ENCODE data around the gene CDK2AP2.

CDK2AP2 gene

DNA sequence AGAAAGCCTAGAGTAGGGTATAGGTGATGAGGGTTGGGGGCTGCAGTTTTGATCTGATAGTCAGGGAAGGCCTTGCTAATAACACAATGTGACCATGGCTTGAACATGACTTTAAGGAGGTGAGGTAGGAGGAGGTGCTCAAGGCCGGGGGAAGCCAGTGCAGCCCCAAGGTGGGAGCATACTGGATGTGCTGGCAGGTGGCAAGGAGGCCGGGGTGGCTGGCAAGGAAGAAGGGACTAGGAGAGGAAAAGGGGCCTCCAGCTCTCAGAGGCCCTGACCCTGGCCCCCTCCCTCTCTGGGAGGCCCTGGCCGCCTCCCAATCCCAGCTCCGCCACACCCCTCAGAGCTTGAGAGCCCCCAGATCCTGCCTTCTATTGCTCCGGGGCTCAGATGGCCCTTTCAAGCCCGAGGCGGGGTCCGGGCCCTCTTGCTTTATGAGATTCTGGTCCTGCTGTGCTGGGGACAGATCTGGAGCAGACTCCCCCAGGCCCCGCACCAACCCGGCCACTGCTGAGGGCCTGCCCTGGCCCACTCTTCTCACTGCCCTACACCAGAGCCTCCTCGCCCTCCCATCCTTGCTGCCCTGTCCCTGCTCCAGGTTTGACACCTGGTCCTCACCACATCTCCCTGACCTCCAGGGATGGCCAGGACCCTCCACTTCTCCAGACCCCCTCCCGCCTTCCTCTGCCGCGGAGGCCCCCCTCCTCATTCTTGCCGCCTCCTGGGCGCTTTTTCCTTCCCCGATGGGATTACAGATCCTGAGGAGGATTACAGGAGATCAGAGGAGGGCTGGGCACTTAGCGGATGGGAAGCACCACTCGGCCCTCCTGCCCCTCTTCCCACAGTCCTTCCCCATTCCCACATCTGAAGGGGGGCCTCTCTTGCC is 4.6 kb downstream of the CDK2AP2 start:
- DNase-seq (ENCODE audit: low read depth): no peak

DNA sequence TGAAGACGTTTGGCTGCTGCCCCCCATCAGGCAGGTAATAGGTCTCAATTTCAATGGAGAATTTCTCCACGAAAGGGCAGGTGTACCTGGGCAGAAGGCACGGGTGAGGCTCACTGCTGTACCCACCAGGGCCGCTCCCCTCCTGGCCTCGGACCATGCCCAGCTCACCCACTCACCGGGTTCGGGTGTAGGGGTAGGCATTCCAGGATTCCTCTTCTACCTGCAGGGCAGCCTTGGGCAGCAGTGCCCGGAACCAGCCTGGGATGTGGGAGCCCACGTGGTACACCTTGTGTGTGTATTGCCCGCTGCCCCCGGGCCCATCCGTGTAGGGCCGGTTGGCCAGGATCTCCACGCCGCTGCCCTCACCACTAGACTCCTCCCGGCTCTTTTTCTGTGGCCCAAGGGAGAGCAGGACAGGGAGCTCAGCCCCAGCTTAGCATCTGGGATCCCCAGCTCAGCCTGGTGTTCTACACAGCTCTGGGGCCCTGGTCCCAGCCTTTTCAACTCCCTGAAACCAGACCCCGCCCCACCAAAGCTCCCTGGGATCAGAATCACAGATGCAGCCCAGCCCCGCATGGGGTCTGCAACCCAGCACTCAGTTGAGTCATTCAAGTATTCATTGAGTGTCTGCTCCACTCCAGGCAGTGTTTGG is 5.5 kb downstream of the CDK2AP2 start:
- DNase-seq (ENCODE audit: low read depth): no peak

DNA sequence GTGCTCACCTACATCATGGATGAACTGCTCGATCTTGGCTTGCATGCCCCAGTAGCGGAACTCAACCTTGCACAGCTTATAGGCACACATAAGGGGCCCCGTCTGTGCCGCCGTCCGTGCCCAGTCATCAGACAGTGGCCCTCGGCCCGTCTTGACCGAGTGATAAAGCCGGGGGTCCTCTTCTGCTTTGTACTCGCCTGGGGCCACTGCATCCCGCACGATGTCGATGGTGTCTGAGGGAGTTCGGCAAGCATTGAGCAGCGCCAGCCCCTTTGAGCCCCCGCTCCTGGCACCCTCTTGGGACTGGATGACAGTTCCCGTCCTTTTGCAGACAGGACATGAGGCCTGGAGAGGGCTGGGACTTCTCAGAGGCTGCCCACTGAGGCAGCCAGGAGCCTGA is 6.1 kb downstream of the CDK2AP2 start:
- DNase-seq (ENCODE audit: low read depth): no peak

DNA sequence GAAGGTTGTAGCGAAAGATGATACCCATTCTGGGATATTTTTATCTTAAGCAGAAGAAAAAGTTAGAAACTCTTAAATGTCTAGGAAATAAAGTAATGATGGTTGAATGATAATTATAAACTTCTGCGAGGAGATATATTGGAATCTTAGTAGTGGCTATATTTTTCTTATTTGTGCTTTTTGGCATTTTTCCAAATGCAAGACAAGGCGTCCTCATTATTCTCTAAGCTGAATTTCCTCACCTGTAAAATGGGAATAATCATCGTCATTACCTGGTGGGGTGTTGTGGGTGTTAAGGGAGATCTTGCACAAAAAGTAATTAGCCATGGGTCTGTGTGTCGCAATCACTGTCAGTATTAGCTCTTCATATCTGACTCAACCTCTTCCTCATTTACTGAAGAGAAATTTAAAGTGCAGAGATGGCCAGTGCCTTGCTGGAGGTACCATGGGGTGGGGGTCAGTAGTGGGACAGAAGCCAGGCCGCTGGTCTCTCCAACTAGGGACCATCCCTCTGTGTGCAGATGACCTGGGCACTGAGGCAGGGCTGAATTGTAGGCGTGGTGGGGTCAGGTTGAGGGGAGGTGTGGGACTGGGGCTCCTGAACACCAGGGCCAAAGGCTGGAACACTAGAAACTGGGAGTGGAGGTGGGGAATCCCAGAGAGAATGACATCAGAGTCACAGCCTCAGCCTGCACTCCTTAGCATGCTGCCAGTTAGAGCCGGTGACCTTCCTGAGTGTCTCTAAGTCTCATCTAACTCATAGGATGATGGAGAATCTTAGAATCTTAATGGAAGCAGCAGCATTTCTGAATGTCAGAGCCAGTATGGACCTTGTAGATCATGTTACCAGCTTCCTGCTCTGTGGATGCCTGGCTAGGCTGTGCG is 6.9 kb downstream of the CDK2AP2 start:
- DNase-seq (ENCODE audit: low read depth): no peak

DNA sequence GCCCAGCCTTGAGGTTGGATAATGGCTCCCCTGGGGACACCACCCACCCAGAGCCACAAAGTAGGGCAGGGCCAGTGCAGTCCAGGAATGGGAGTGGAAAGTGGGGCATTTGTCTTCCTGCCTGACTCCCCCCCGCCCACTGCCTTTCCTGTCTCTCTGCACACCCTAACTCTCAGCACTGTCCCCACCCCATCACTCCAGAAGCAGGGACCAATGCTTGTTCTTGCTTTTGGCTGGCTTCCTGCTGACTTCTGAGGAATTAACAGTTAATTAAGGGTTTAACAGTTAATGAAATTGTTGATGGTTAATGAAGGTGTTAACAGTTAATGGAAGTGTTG is 7.5 kb downstream of the CDK2AP2 start:
- DNase-seq (ENCODE audit: low read depth): no peak

DNA sequence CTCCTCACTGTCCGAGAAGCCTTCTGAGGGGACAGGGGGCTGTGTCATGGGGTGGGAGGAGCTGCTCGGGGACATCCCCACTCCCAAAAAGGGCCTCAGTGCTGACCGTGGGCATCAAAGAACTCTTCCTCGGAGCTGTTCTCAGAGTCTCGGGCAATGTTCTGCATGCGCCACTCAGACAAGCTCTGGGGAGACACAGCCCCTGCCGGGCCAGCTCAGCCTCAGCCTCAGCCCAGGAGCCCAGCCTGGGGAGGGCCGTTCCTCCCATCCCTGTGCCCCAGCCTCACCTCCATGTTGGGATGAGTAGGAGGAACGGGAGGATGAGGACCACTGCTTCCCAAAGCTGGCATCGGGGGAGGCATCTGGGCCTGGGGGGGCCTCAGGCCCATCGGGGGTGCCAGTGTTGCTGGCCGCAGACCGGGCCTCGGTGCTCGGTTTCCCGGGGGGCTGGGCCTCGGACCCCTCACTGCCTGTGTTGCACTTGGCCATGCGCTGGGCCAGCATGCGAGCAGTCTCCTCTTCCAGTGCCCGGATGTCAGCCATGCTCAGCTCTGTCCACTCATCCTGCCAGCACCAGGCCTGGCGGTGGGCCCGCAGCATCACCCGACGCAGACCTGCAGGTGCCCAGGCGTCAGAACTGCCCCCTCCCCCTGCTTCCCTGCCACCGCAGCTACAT is 8.0 kb downstream of the CDK2AP2 start:
- no peak for DNase-seq (ENCODE audit: low read depth)

DNA sequence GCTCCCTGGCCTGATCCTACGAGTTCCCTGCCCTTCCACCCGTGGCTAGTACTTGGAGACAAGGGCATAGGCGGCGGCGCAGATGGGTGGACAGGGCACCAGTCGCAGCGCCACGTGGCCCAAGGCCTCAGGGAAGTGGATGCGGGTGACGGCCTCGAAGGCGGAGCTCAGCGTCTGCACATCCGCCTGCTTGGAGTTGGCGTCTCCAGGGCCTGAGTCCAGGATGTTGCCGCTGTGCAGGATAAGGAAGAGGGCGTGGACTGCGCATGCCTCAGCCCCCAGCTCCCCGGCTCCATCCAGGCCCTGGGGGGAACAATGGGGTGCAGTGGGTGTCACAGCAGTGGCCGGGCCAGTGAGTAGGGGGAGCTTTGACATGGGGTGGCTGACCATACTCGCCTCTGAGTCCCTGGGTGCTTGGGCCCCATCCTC is 9.4 kb downstream of the CDK2AP2 start:
- DNase-seq (ENCODE audit: low read depth): no peak

DNA sequence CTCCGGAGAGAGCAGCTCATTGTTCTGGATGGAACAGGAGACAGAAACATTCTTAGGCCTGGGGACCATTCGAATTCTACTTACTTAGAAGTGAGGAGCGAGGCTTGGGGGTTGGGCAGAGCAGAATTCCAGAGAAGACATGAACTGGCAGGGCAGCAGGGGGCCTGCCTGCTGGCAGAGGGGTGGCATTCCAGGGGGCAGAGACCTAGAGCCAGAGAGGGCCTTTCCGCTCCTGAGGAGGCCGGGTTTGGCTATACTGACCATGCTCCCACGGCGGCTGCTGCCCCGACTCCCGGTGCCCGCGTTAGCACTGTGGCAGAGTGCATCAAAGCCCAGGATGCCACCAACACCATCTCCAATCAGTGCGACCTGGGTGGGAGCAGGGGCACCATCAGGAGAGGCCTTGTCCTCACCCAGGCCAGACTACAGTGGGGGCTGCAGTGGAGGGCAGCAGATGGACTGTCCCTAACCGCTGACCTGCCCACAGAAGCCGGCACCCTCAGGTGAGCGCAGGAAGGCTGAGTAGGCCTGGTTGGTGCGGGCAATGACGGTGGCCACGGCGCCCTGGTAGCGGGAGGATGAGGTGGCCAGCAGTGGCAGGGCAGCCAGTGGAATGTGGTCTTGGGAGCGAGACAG is 10.2 kb downstream of the CDK2AP2 start:
- no peak for DNase-seq (ENCODE audit: low read depth)

DNA sequence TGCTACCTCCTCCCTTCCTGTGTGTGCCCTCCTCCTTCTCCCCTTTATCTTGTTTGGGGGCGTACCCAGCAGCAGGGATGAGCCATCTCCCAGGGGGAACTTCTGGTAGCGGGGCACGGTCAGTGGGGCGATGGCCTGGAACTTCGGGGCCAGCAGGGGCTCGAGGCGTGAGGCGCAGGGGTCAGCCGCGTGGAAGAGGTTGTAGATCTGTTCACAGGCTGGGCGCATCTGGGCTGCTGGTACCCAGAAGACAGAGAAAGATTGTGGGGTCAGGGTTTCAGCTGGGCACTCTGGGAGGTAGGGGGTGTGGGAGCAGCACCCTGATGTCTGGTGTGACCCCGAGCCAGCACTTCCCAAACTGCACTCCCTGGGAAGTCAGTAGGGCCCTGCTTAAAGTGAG is 11.8 kb downstream of the CDK2AP2 start:
- DNase-seq (ENCODE audit: low read depth): no peak

DNA sequence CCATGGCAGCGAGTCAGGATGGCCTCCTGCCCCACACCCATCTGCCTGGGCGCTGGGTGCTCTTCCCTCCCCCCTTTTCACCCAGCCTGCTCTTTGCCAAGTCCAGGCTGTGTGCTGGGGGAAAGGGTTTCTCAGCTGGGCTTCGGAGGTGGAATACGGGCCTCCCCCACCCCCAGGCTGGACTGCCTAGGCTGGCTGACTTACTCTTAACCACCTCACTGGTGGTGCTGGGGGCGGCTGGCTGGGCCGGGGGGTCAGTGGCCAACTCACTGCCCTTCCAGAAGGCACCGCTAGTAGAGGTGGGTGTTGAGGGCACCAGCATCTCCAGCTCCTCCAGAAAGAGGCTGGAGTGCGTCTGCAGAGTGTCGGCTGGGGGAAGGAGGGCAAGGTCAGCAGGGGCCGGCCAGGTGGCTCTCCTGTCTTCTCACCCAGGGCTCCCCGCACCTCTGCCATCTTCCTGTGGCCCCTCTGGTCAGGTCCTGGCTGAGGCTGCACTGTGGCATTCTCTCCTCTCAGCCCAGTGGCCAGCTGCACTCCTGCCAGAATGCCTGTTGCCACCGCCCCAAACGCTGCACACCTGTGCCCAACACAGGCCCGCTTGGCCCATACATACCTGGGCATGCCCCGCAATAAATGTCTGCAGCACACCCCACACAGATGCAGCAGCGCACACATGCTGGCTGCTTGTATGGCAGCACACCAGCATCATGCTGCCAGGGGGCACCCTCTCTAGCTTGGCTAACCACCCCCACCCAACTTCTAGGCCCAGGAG is 12.5 kb downstream of the CDK2AP2 start:
- DNase-seq (ENCODE audit: low read depth): no peak

DNA sequence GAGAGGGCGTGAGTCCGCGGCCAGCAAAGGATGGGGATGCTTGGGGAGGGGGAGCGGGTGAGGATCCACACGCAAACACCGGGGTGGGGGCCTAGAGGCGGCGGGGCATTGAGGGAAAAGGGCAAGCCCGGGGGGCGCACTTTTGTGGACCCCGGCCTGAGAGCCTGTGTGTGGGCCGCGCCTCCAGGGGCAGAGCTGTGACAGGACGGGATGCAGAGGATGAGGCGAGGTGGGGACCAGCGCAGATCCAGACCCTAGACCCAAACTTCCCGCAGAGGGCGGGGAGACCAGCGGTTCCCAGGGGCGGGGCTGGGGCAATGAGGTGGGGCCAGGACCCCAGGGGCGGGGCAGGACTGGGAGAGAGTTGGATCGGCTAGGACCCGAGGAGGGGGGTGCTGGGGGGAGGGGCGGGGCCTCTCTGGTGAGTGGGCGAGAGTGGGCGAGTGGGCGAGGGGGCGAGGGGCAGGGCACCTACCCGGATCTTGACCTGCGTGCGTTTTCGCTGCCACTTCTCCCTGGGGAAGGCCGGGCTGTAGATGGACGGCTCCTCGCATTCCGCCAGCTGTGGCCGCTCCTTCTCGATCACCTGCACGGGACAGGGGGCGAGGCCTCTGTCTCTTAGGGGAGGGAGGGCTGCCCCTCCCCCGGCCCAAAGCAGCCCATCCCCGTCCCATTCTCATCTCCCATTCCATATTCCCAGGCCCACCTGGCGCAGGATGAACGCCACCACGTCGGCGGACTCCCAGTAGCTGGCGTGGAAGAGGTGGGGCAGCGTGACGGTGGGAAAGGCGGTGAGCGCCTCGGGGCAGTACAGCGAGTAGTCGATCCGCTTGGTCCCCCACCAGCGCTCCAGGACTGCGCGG is 13.4 kb downstream of the CDK2AP2 start:
- DNase-seq (ENCODE audit: low read depth): no peak

DNA sequence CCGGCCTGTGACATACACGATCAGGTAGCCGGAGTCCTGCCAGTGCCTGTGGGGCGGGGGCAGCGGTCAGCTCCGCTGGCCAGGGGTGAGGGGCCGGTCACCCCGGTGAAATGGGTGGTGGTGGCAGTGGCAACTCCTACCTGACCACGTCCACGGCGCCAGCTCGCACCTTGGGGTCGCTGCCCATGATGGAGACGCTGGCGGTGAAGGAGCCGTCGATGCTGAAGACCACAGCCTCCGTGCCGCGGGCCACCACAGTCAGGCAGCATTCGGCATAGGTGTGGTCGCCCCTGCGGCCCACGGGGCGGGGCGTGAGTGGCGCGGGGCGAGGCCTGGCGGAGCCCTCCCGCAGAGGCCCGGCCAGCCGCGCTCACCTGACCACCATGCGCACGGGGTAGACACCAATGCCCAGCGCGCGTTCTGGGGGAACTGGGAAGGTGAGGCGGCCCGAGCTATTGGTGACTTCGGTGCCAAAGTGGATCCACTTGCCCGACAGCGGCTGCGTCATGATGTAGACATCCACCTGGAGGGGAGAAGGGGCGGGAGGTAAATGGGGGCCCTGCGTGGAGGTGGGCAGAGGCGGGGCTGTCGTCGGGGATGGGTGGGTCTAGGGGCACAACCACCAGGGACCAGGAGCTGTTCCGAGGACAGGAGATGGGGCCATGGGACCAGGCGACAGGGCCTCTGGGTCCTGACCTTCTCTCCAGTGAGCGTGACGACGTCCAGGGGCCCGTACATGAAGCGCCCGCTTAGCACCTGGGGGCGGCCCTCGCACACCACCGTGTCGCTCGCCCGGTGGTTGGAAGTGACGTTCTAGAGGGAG is 14.2 kb downstream of the CDK2AP2 start:
- DNase-seq (ENCODE audit: low read depth): no peak

DNA sequence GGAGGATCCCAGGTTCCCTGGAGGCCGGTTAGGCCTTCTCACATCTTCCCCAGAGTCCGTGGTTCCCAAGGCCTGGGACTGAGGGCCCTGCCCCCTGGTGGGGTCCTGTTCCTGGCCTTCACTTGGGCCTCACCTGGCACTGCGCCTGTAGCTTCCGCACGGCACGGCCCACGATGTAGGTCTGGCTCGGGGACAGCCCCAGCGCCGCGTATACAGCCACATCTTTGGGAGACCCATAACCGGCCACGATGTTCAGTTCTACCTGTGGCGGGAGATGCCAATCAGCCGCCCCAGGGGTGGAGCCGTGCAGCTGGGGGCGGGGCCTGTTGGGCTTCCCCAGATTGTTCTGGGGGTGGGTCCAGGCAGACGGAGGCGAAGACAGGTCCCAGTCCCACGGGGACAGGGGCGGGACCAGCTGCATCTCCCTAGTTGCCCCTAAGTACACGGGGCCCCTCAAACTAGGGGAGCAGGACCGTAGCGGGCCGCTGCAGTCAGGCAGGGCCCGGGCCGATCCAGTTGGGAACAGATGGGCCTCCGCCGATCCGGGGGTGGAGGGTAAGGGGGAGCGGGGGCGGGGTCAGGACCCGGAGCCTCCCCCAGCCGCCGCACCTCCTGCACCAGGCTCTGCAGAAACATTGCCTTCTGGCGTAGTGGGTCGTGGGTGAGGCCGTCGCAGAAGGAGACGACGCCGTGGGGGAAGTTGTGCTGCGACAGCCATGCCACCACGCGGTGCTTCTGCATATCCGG is 15.0 kb downstream of the CDK2AP2 start:
- DNase-seq (ENCODE audit: low read depth): no peak

DNA sequence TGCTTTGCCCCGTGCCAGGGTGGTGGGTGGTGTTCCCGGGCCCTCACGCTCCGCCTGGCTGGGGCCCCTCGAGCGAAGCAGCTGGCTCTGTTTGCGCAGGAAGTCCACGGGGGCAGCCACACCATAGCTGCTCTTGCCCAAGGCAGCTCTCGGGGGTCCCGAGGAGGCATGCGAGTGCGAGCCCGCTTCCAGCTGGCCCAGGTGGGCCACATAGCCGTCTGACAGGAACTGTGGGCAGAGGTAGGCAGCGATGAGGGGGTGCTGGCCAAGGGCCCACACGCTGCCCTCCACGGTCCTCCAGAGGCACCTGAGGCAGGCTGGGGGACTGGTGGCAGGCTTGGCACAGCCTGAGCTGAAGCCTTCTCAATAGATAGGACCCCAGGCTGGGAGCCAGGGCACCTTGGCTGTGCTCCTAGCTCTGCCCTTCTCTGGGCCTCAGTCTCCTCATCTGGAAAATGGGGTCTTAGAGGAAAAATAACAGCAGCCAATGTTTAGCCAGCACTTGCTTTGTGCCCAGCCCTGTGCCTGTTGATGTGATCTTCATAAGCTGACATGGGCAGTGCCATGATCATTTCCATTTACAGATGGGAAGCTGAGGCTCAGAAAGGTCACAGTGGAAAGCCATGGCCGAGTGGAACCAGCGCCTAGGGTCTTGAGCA is 15.8 kb downstream of the CDK2AP2 start:
- DNase-seq (ENCODE audit: low read depth): no peak

DNA sequence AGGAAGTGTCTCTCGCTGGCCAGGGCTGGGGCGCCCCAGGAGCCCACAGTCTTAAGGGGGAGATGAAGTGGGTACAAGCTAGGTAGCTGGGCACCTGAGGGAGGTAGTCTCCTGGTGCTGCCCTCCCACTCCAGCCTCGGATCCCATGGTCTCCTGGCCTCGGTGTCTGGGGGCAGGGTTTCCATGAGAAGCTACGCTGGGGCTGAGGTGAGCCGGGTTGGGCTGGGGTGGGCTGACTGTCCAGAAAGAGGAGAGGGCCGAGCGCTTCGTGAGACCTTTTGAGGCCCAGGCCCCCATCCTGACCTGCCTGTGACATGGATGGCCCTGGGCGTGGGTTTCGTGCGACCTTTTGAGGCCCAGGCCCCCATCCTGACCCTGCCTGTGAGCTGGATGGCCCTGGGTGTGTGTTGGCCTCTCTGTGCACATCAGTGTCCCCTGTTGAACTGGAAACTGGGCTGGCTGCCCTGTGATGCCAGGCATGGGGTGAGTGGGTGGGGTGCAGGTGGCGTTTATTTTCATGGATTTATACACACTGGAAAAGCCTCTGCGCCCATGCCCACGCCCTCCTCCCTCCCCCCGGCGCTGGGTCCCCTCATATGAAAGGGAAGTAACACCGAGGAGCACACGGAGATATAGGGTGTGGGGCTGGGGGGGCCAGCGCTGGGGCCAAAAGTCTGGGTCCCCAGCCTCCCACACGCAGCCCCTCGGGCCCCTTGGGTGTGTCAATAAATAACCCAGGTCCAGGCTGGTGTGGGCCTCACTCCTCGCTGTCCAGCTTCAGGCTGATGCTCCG is 16.5 kb downstream of the CDK2AP2 start:
- DNase-seq (ENCODE audit: low read depth): no peak

DNA sequence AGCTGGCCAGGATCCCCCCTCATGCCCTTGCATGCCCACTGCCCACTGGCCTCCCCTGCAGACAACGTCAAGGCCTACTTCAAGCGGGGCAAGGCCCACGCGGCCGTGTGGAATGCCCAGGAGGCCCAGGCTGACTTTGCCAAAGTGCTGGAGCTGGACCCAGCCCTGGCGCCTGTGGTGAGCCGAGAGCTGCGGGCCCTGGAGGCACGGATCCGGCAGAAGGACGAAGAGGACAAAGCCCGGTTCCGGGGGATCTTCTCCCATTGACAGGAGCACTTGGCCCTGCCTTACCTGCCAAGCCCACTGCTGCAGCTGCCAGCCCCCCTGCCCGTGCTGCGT is 17.3 kb downstream of the CDK2AP2 start:
- no peak for DNase-seq (ENCODE audit: low read depth)

Measured in activated T-cell treated with anti-CD3 and anti-CD28 coated beads for 1 hour (primary cell).